Right cardiac atrium (tissue), 5 donors: ENCODE results near the gene RAX. TPM values are rescaled to one million over a fixed set of nuclear protein-coding genes. Genes with fewer than 3 reads are reported as not detected.
"Not testable (repeated sequence)": the region's sequence is repeated elsewhere in the genome, so short reads cannot be mapped to it uniquely, and the experiment has no call there.

Experiments used
- ATAC-seq, 2 donors: fragments of 200-7000 bp; cut with Tn5 transposase; one replicate each; pipeline versions ENCODE4 v1.8.0 to v1.9.1; 2020; ENCODE audit warnings: moderate library complexity in 2 of 2, mild to moderate bottlenecking in 1 of 2
- DNase-seq, 3 donors: peaks; one replicate each; pipeline ENCODE4 v3.0.0-alpha.2; 2020
- H3K27ac ChIP-seq: one replicate; pipeline ENCODE4 v1.5.1; 2013; ENCODE audit warnings: mild to moderate bottlenecking, low read length, control low read depth, moderate library complexity
- H3K27me3 ChIP-seq: one replicate; pipeline ENCODE4 v1.6.1; 2013; ENCODE audit not compliant: control insufficient read depth, insufficient read depth
- H3K4me1 ChIP-seq: one replicate; pipeline ENCODE4 v1.6.1; 2013; ENCODE audit warnings: low read length; ENCODE audit not compliant: control insufficient read depth, insufficient read depth
- H3K4me3 ChIP-seq: one replicate; pipeline ENCODE4 v1.5.1; 2013; ENCODE audit warnings: low read length, control low read depth
- H3K9me3 ChIP-seq: one replicate; pipeline ENCODE4 v1.6.1; 2013; ENCODE audit warnings: low read length; ENCODE audit not compliant: control insufficient read depth
- WGBS: extraction: QIAGEN DNeasy Blood & Tissue Kit; methylation state at CpG from one replicate; pipeline ENCODE4 v1.1.7; 2013; 5-methylcytosine and 5-hydroxymethylcytosine counted together
- intact Hi-C, 4 donors: fragments of 100-400 bp; cut with DNase I; formaldehyde crosslinking; loops; one replicate each; pipeline versions ENCODE4 v1.11.0 to v1.14.0; 2022 to 2023
- polyA plus RNA-seq: library from polyadenylated mRNA; stranded (reverse); fragments of 200-250 nt; gene quantifications from one replicate; pipeline ENCODE4 v1.2.3, GENCODE V29; 2013
- total RNA-seq, 4 donors: library from RNA; stranded (reverse); fragmentation: NEBNext Ultra II Directional; extraction: Animal tissue kit (Norgen Biotek cat#: 25700); gene quantifications; one replicate each; pipeline ENCODE4 v1.2.1, GENCODE V29; 2021
- donor health status: healthy with polysubstance abuse.
- donor health status: DM: no; HTN: yes; CAD: no.
- donor health status: DM: no; HTN: no; CAD: no.
- donor health status: DM: no; HTN: yes; CAD: no; lungs with severe emphysema.
- donor health status: DM: yes; HTN: yes; CAD: no.

Gene RAX
- total and polyA plus RNA-seq, 5 donors, result not detected

GRCh38 chr18:59266459-59266858 lies 6.8 kb downstream of the RAX start:
- H3K27ac ChIP-seq, result no peak overlapping the region
- H3K4me1 ChIP-seq, result no peaks in the 10 kb centered on the region
- ATAC-seq (no peak), DNase-seq (no peak)
- H3K27me3 ChIP-seq, result peaks cover 2% of the 10 kb centered on the region
- intact Hi-C loops, result no loop called here
- WGBS, result 13% methylated on average over 1 of the region's 1 CpG
- H3K4me3 ChIP-seq, result no peak overlapping the region
- H3K9me3 ChIP-seq, result no peaks in the 10 kb centered on the region

GRCh38 chr18:59265974-59266369 lies 7.3 kb downstream of the RAX start:
- H3K4me3 ChIP-seq, result no peak overlapping the region
- DNase-seq (no peak), ATAC-seq (no peak)
- no peaks in the 10 kb centered on the region for H3K9me3 ChIP-seq
- H3K27me3 ChIP-seq, result peaks cover 2% of the 10 kb centered on the region
- 7% methylated on average over 12 of the region's 12 CpGs for WGBS
- H3K27ac ChIP-seq, result no peak overlapping the region
- intact Hi-C loops, result no loop called here
- H3K4me1 ChIP-seq, result no peaks in the 10 kb centered on the region

GRCh38 chr18:59265246-59265973 lies 7.8 kb downstream of the RAX start:
- Histone ChIP-seq H3K27ac (no peak overlapping the region), H3K4me3 (peak overlapping the region; percentile 11), H3K4me1 (no peaks in the 10 kb centered on the region), H3K9me3 (no peaks in the 10 kb centered on the region), H3K27me3 (peaks cover 2% of the 10 kb centered on the region)
- ATAC-seq (no peak), DNase-seq (peak in 2 of 3 donors; percentile 46 to 55)
- WGBS, result 2% methylated on average over 38 of the region's 38 CpGs
- intact Hi-C loops, result no loop called here

- Histone ChIP-seq H3K27ac (no peak overlapping the region), H3K27me3 (peaks cover 2% of the 10 kb centered on the region), H3K9me3 (no peaks in the 10 kb centered on the region), H3K4me3 (no peak overlapping the region), H3K4me1 (no peaks in the 10 kb centered on the region)
- intact Hi-C loops, result no loop called here
- 3% methylated on average over 41 of the region's 41 CpGs for WGBS
- ATAC-seq, result no peak
- no peak for DNase-seq
Observed at GRCh38 chr18:59264651-59265245, 8.5 kb downstream of the RAX start.

GRCh38 chr18:59264121-59264571 lies 9.1 kb downstream of the RAX start:
- no peak overlapping the region for H3K4me3 ChIP-seq
- intact Hi-C loops, result no loop called here
- peaks cover 2% of the 10 kb centered on the region for H3K27me3 ChIP-seq
- WGBS, result 5% methylated on average over 17 of the region's 17 CpGs
- no peaks in the 10 kb centered on the region for H3K9me3 ChIP-seq
- DNase-seq (no peak), ATAC-seq (no peak)
- H3K27ac ChIP-seq, result no peak overlapping the region
- H3K4me1 ChIP-seq, result no peaks in the 10 kb centered on the region

- no peaks in the 10 kb centered on the region for H3K9me3 ChIP-seq
- ATAC-seq (no peak), DNase-seq (no peak)
- intact Hi-C loops, result no loop called here
- no peak overlapping the region for H3K27ac ChIP-seq
- 6% methylated on average over 16 of the region's 16 CpGs for WGBS
- H3K4me3 ChIP-seq, result no peak overlapping the region
- H3K27me3 ChIP-seq, result peaks cover 2% of the 10 kb centered on the region
- no peaks in the 10 kb centered on the region for H3K4me1 ChIP-seq
Observed at GRCh38 chr18:59263661-59264060, 9.6 kb downstream of the RAX start.

GRCh38 chr18:59262243-59262642 lies 11.0 kb downstream of the RAX start:
- ATAC-seq, intact Hi-C loops, H3K9me3 ChIP-seq, H3K27ac ChIP-seq, H3K27me3 ChIP-seq, H3K4me1 ChIP-seq, H3K4me3 ChIP-seq, DNase-seq: not testable (repeated sequence)
- WGBS, result 96% methylated on average over 1 of the region's 2 CpGs

GRCh38 chr18:59261842-59262241 lies 11.4 kb downstream of the RAX start:
- H3K4me3 ChIP-seq, H3K27me3 ChIP-seq, H3K9me3 ChIP-seq, H3K27ac ChIP-seq, DNase-seq, intact Hi-C loops, H3K4me1 ChIP-seq, ATAC-seq: not testable (repeated sequence)
- WGBS, result 53% methylated on average over 2 of the region's 3 CpGs

- DNase-seq, H3K9me3 ChIP-seq, H3K27ac ChIP-seq, H3K27me3 ChIP-seq, ATAC-seq, intact Hi-C loops, H3K4me3 ChIP-seq, H3K4me1 ChIP-seq: not testable (repeated sequence)
- WGBS, result 81% methylated on average over 30 of the region's 30 CpGs
Observed at GRCh38 chr18:59255491-59255890, 17.8 kb downstream of the RAX start.

GRCh38 chr18:59249199-59249774 lies 24.0 kb downstream of the RAX start:
- no peak overlapping the region for H3K27ac ChIP-seq
- ATAC-seq (peak; percentile 57 to 68), DNase-seq (no peak)
- H3K4me1 ChIP-seq, result no peaks in the 10 kb centered on the region
- intact Hi-C loops, result loop anchor here in 3 of 4 donors (5.0 to 10.0 kb wide), 3 partner anchors 146 to 156 kb away; no protein-coding TSS in a partner anchor
- H3K9me3 ChIP-seq, result no peaks in the 10 kb centered on the region
- H3K4me3 ChIP-seq, result no peak overlapping the region
- peaks cover 4% of the 10 kb centered on the region for H3K27me3 ChIP-seq
- WGBS, result 21% methylated on average over 5 of the region's 5 CpGs

GRCh38 chr18:59246796-59247195 lies 26.5 kb downstream of the RAX start:
- ATAC-seq (no peak), DNase-seq (no peak)
- H3K9me3 ChIP-seq, result no peaks in the 10 kb centered on the region
- 18% methylated on average over 4 of the region's 4 CpGs for WGBS
- no peaks in the 10 kb centered on the region for H3K27me3 ChIP-seq
- no peak overlapping the region for H3K27ac ChIP-seq
- no peaks in the 10 kb centered on the region for H3K4me1 ChIP-seq
- intact Hi-C loops, result loop anchor here in 3 of 4 donors (5.0 to 10.0 kb wide), 3 partner anchors 148 to 158 kb away; no protein-coding TSS in a partner anchor
- H3K4me3 ChIP-seq, result no peak overlapping the region
